NOMO-1 treated with dmso at 0.1 percent for 144 hours (cell line): ENCODE results near the gene PHLPP1.
"Not testable (repeated sequence)": the region's sequence is repeated elsewhere in the genome, so short reads cannot be mapped to it uniquely, and the experiment has no call there.

ENCODE experiments used
- DNase-seq: peaks from one replicate; lab custom pipeline; 2025; ENCODE audit not compliant: unreplicated experiment; lab: John Stamatoyannopoulos, UW

Gene PHLPP1

DNA sequence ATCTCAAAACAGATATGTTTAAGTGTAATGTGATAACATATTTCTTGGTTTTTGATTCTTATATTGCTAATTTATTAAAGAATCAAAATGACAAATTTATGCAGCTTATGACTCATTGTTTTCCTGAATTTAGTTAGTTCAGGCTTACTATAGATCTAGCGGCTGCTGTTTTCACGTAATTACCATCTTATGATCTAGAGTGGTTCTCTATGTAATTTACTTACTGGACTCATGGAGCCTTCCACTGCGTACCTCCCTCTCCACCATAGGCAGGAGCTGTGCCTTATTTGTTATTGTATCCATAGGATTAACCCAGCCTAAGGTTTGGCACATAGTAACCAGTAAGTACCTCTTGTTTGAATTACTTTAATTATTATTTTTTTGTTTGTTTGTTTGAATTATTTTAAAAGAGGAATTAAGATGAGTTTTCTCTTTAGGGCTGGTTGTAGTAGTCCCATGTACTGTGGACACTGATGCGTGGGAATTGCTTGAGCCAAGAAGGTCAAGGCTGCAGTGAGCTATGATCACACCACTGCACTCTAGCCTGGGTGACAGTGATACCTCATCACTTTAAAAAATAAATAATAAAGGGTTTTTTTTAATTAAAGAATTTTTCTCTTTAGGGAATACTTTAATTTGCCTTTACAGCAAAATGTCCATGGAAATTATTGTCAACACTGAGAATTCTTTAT is 165.5 kb downstream of the PHLPP1 start:
- DNase-seq: no peak

DNA sequence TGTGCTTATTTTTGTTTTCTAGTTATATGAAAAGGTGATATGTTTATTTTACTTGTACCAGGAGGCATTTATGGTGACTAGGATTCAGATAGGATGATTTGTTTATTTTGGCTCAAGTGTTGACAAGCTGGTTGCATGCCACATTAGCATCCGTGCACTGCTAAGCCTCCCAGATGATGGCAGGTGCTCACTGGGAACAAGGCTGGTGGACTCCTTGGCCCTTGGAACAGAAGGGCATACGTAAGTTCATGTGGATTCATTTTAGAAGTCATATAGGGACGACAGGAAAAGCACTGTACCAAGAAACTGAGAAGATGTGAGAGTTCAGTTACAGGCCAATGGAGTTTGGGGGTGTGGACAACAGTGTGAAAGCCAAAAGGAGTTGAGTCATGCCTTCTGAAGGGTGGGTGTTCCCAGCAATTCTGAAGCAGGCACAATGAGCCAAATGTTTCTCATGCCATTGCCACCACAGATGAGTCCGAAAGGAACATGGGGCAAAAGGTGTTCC is 166.2 kb downstream of the PHLPP1 start:
- no peak for DNase-seq

DNA sequence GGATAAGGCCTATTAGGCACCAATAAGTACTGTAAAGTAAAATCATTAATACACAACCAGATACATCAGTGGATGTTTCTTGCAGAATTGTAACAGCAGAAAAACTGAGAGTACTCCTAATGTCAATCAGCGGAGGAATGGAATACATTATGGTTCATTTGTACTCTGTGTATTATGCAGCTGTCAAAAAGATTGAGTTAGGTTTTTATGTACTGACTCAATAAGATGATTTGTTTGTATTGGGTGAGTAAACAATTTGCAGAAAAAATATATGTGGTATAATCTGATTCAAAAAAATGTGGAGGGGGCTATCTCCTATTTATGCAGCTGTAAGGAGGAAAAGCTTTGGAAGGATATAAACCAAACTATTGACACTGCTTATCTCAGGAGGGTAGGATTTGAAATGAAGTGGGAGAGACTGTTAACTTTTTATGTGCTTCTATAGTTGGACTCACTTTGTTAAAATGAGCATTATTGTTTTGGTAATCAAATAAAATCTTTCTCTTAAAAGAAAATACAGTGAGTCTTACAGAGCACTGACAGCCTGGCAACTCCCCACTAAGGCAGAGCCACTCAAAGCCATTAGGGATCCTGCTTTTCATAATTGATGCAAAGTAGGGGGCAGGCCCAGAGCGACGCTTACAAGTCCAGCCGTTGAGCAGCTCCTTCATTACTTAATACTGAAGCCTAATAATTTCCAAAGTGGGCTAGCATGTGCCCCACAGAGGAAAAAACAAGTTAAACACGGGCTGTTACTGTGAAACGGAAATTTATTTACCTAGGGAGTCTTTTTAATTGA is 168.8 kb downstream of the PHLPP1 start:
- DNase-seq: no peak

GRCh38 chr18:62885804-62886203 is 170.5 kb downstream of the PHLPP1 start:
- DNase-seq: no peak

GRCh38 chr18:62894681-62895390 is 179.5 kb downstream of the PHLPP1 start:
- DNase-seq: no peak

DNA sequence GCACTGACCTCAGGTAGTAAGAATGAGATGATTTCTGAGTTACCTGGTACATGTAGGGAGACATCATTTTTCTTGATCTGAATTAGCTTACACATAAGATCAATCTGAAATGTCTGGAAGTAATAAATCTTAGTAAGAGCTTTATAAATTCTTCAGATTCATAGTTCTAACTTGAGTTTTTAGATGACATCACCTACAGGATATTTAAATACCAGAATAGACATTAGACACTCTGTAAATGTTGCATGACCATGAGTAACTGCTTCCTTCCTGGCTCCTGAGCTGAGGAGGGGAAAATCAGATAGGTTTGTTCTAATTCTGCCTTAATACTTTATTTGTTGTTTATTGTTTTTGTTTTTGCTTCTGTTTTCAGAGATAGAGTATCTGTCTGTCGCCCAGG is 181.8 kb downstream of the PHLPP1 start:
- DNase-seq: no peak

DNA sequence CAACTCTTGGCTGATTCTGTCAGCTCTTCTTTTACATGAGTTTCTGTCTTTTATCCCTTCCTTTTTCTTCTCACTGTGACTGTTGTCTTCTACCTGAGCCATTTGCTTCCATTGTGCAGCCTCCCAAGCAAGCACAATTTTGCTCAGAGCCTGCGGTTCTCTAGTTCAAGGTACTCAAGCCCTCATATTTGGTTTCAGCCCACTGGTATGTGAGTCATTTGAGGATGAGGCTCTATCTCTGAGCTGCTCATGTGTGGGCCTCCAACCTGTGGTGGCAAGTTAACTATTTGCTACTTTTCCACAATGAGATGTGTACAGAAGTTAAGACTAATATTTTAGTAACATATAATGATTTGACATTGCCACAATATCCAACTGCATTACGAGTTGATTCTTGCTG is 183.0 kb downstream of the PHLPP1 start:
- no peak for DNase-seq

- no peak for DNase-seq
Measured at GRCh38 chr18:62899534-62899933, 184.2 kb downstream of the PHLPP1 start.

- no peak for DNase-seq
Measured at GRCh38 chr18:62900132-62900883, 185.0 kb downstream of the PHLPP1 start.

- DNase-seq: no peak
Measured at GRCh38 chr18:62902776-62903175, 187.4 kb downstream of the PHLPP1 start.

DNA sequence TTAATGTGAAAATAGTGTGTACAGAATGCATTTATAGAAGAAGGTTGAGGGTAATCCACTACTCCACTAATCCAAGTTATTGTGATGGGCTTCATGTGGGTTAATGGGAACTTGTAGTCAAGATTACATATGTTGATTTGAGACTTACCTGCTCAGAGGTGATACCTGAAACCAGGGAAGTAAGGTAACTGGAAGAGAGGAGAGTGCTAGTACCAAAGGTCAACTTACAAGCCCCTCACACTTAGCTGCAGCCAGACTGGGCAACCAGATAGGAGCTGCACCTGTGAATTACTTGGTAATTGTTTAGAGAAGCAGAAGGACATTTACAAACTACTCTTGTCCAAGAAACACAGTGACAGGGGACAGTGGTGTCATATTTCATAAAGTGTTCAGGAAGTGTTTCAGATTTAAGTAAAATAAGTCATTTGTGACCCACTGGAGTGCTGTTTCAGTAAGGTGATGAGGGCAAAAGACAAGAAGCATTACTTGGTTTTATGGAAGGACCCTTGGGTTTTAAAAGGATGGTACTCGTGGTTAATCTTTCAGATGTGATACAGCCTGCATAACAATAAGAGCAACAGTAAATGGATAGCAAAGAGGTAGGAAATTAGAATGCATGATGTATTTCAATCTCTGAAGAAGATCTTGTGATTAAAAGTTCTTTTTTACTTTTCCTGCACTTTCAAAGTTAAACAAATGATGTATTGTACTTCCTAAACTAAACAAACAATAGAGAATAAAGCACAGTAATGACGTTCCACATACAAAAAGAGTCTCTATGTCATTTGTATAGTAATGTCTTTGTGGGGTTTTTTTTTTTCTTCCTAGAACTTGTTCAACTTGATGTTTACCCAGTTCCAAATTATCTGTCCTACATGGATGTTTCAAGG is 189.3 kb downstream of the PHLPP1 start:
- no peak for DNase-seq

- DNase-seq: no peak
Measured at GRCh38 chr18:62912885-62913284, 197.5 kb downstream of the PHLPP1 start.

GRCh38 chr18:62913824-62914223 is 198.5 kb downstream of the PHLPP1 start:
- DNase-seq: not testable (repeated sequence)

GRCh38 chr18:62914871-62915392 is 199.6 kb downstream of the PHLPP1 start:
- no peak for DNase-seq

GRCh38 chr18:62918361-62918760 is 203.0 kb downstream of the PHLPP1 start:
- no peak for DNase-seq

- DNase-seq: no peak
Measured at GRCh38 chr18:62919109-62919838, 203.9 kb downstream of the PHLPP1 start.

DNA sequence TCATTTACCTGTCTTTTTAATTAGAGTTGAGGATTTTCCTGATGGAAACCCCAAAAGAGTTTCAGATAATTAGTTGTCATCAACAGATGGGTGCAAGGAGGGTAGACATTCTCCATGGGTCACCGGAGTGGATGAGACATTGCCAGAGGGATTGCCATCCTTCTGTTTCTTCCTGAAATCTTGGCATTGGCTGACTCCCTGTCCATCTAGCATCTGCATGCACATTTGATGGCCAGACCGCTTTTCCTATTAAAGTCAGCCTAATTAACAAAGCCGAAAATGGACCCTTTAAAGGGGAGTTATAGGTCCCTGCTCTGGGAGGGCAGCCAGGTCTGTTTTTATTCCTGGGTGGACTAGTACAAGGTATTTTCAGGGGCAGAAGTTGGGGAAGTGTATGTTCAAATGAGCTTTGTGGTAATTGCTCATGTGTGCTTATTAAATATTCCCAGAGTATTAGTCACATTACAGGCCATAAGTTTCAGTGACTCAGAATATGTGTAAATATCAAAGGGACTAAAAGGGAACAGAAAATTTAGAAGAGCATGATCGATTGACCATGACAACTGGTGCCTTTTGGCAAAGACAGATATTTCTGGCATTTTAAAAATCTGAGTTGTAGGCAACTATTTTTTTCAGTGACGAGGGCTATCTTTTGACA is 209.8 kb downstream of the PHLPP1 start:
- no peak for DNase-seq

- DNase-seq: no peak
Measured at GRCh38 chr18:62928326-62928725, 213.0 kb downstream of the PHLPP1 start.
